ENCODE measurements around the gene KCNV2.

DNA sequence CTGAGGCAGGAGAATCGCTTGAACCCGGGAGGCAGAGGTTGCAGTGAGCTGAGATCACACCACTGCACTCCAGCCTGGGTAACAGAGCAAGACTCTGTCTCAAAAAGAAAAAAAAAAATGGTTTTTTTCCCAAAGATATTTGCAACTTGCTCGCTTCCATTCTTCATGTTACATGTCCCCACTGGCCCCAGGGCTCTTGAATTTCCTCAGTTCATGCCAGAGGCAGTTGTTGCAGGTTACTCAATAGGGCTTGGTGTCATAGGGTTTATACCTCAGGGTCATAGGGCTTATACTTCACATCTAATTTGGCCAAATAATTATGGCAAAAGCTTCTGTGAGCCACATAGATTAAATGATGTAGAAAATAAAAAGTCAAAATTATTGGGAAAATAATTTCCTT, 44.1 kb upstream of the KCNV2 start:
- TF ChIP-seq POLR2A (IDR thresholded peaks at IDR 0.05; ENCODE audit: low read depth, low read length) (no peak), TAF1 (IDR thresholded peaks at IDR 0.05; ENCODE audit: borderline replicate concordance, low read depth, low read length) (no peak)
